ENCODE data around the gene DBP.

The DBP gene

GRCh38 chr19:48609571-48610108 lies 27.5 kb downstream of the DBP start:
- no peak for DNase-seq

- no peak for DNase-seq
Observed at GRCh38 chr19:48608798-48609263, 28.3 kb downstream of the DBP start.

- DNase-seq, result no peak
Observed at GRCh38 chr19:48607359-48607755, 29.8 kb downstream of the DBP start.

GRCh38 chr19:48606463-48607358 lies 30.5 kb downstream of the DBP start, which contains the start of gene SPACA4:
Gene SPACA4, plus strand, starts transcription at chr19:48606742. Its CDS starts 237 bp downstream, at chr19:48606979.
- no peak for DNase-seq

GRCh38 chr19:48603850-48604249 lies 33.3 kb downstream of the DBP start:
- DNase-seq, result no peak

- DNase-seq, result no peak
Observed at GRCh38 chr19:48603449-48603848, 33.7 kb downstream of the DBP start.

GRCh38 chr19:48603001-48603400 lies 34.2 kb downstream of the DBP start:
- no peak for DNase-seq

- DNase-seq, result no peak
Observed at GRCh38 chr19:48600679-48601417, 36.3 kb downstream of the DBP start.

GRCh38 chr19:48598996-48599700 lies 38.0 kb downstream of the DBP start:
- DNase-seq, result no peak

GRCh38 chr19:48596679-48597465 lies 40.3 kb downstream of the DBP start:
- DNase-seq, result no peak

GRCh38 chr19:48596237-48596636 lies 40.9 kb downstream of the DBP start:
- DNase-seq, result no peak

GRCh38 chr19:48595833-48596232 lies 41.3 kb downstream of the DBP start:
- no peak for DNase-seq

- no peak for DNase-seq
Observed at GRCh38 chr19:48595171-48595570, 42.0 kb downstream of the DBP start.

- no peak for DNase-seq
Observed at GRCh38 chr19:48591021-48591420, 46.2 kb downstream of the DBP start.

- no peak for DNase-seq
Observed at GRCh38 chr19:48588670-48589401, 48.3 kb downstream of the DBP start.

GRCh38 chr19:48587387-48587786 lies 49.8 kb downstream of the DBP start:
- no peak for DNase-seq

GRCh38 chr19:48582168-48582567 lies 55.0 kb downstream of the DBP start:
- DNase-seq, result no peak

Measured in SIG-M5 (cell line).